ENCODE results near the gene GRAMD1B. TPM values are rescaled to one million over a fixed set of nuclear protein-coding genes. Genes with fewer than 3 reads are reported as not detected.

Gene GRAMD1B
- total and polyA plus RNA-seq, 8 donors: 3.3 to 7.4 (median 4.8) TPM

GRCh38 chr11:123443851-123444623 is 14.0 kb downstream of the GRAMD1B start:
- intact Hi-C loops (cut with DNase I): no loop called here
- no peaks in the 10 kb centered on the region for H3K9me3 ChIP-seq
- peaks cover 0 to 6% of the 10 kb centered on the region in 2 donors for H3K4me1 ChIP-seq
- TF ChIP-seq CTCF (IDR thresholded peaks at IDR 0.05): no peak
- DNase-seq (no peak), ATAC-seq (no peak)
- no peaks in the 10 kb centered on the region for H3K36me3 ChIP-seq
- H3K4me3 ChIP-seq: no peak overlapping the region
- no peaks in the 10 kb centered on the region for H3K27me3 ChIP-seq
- no peak overlapping the region for H3K27ac ChIP-seq

GRCh38 chr11:123448823-123449222 is 18.8 kb downstream of the GRAMD1B start:
- TF ChIP-seq CTCF (IDR thresholded peaks at IDR 0.05): no peak
- Histone ChIP-seq H3K27me3 (no peaks in the 10 kb centered on the region), H3K4me1 (peaks cover 5 to 12% of the 10 kb centered on the region in 2 donors), H3K9me3 (no peaks in the 10 kb centered on the region), H3K36me3 (no peaks in the 10 kb centered on the region), H3K27ac (no peak overlapping the region), H3K4me3 (no peak overlapping the region)
- no peak for ATAC-seq
- intact Hi-C loops (cut with DNase I): no loop called here
- no peak for DNase-seq

- H3K4me1 ChIP-seq: peaks cover 5 to 12% of the 10 kb centered on the region in 2 donors
- no peak overlapping the region for H3K27ac ChIP-seq
- no peaks in the 10 kb centered on the region for H3K27me3 ChIP-seq
- intact Hi-C loops (cut with DNase I): no loop called here
- no peaks in the 10 kb centered on the region for H3K9me3 ChIP-seq
- TF ChIP-seq CTCF (IDR thresholded peaks at IDR 0.05): no peak
- DNase-seq: no peak
- H3K4me3 ChIP-seq: no peak overlapping the region
- no peak for ATAC-seq
- no peaks in the 10 kb centered on the region for H3K36me3 ChIP-seq
Observed at GRCh38 chr11:123449436-123449835, 19.4 kb downstream of the GRAMD1B start.

GRCh38 chr11:123450623-123451022 is 20.6 kb downstream of the GRAMD1B start:
- DNase-seq (peak in 1 of 4 donors; percentile 37), ATAC-seq (no peak)
- no peak for TF ChIP-seq CTCF (IDR thresholded peaks at IDR 0.05)
- Histone ChIP-seq H3K4me1 (peaks cover 5 to 16% of the 10 kb centered on the region in 2 donors), H3K36me3 (no peaks in the 10 kb centered on the region), H3K4me3 (no peak overlapping the region), H3K27ac (no peak overlapping the region), H3K9me3 (no peaks in the 10 kb centered on the region), H3K27me3 (no peaks in the 10 kb centered on the region)
- intact Hi-C loops (cut with DNase I): no loop called here

- no peak for TF ChIP-seq CTCF (IDR thresholded peaks at IDR 0.05)
- no peak overlapping the region for H3K4me3 ChIP-seq
- peaks cover 5 to 16% of the 10 kb centered on the region in 2 donors for H3K4me1 ChIP-seq
- DNase-seq (no peak), ATAC-seq (no peak)
- H3K36me3 ChIP-seq: no peaks in the 10 kb centered on the region
- no peaks in the 10 kb centered on the region for H3K27me3 ChIP-seq
- no peaks in the 10 kb centered on the region for H3K9me3 ChIP-seq
- H3K27ac ChIP-seq: no peak overlapping the region
- intact Hi-C loops (cut with DNase I): no loop called here
Observed at GRCh38 chr11:123451183-123451781, 21.2 kb downstream of the GRAMD1B start.

Measured in left lung (tissue), 10 donors.